Measurements from ENCODE around the gene PRR35. TPM values are rescaled to one million over a fixed set of nuclear protein-coding genes. Genes with fewer than 3 reads are reported as not detected.

PRR35 gene
- total RNA-seq, 2 donors from 2014 or later = not detected

- no peaks in the 10 kb centered on the region for H3K27me3 ChIP-seq
- no peak overlapping the region for H3K4me3 ChIP-seq
- TF ChIP-seq POLR2A (IDR thresholded peaks at IDR 0.05) (no peak), CTCF (IDR thresholded peaks at IDR 0.05) (no peak)
- ATAC-seq (peak; percentile 62), DNase-seq (peak in 3 of 4 donors; percentile 58 to 64 (median 61))
- intact Hi-C loops (cut with DNase I) = no loop called here
- H3K9me3 ChIP-seq = no peaks in the 10 kb centered on the region
- no peak overlapping the region for H3K27ac ChIP-seq
- H3K36me3 ChIP-seq (replicated peaks in 1 of 2; ENCODE audit: insufficient read depth in 1 of 2, low read depth in 2 of 2) = no peaks in the 10 kb centered on the region
- WGBS, 2 donors = 3% methylated on average over 26 of the region's 54 CpGs; no CpG with 5 or more reads in 1 of the 2 donors
- H3K4me1 ChIP-seq = peaks cover 22% of the 10 kb centered on the region
Measured at GRCh38 chr16:560701-561412, 663 bp downstream of the PRR35 start.

- peaks cover 27% of the 10 kb centered on the region for H3K4me1 ChIP-seq
- peak; percentile 25 for ATAC-seq
- no peaks in the 10 kb centered on the region for H3K36me3 ChIP-seq (replicated peaks in 1 of 2; ENCODE audit: insufficient read depth in 1 of 2, low read depth in 2 of 2)
- TF ChIP-seq POLR2A (IDR thresholded peaks at IDR 0.05) = no peak
- no peak for TF ChIP-seq CTCF (IDR thresholded peaks at IDR 0.05)
- H3K27ac ChIP-seq = no peak overlapping the region
- intact Hi-C loops (cut with DNase I) = no loop called here
- no peaks in the 10 kb centered on the region for H3K9me3 ChIP-seq
- H3K27me3 ChIP-seq = no peaks in the 10 kb centered on the region
- WGBS, 2 donors = 21 to 32% methylated on average over 3 to 15 of the region's 15 CpGs
- H3K4me3 ChIP-seq = no peak overlapping the region
- no peak for DNase-seq
Measured at GRCh38 chr16:561413-561794, 1.2 kb downstream of the PRR35 start.

GRCh38 chr16:561957-562938, 2.1 kb downstream of the PRR35 start:
- Histone ChIP-seq H3K9me3 (no peaks in the 10 kb centered on the region), H3K4me3 (no peak overlapping the region), H3K27me3 (no peaks in the 10 kb centered on the region), H3K4me1 (peaks cover 33% of the 10 kb centered on the region), H3K36me3 (replicated peaks in 1 of 2; ENCODE audit: insufficient read depth in 1 of 2, low read depth in 2 of 2) (no peaks in the 10 kb centered on the region), H3K27ac (no peak overlapping the region)
- ATAC-seq = no peak
- WGBS, 2 donors = 79 to 88% methylated on average over 18 to 40 of the region's 43 CpGs
- no peak for DNase-seq
- intact Hi-C loops (cut with DNase I) = no loop called here
- TF ChIP-seq CTCF (IDR thresholded peaks at IDR 0.05) = no peak
- no peak for TF ChIP-seq POLR2A (IDR thresholded peaks at IDR 0.05)

- DNase-seq = no peak
- WGBS, 2 donors = 81 to 88% methylated on average over 6 to 27 of the region's 30 CpGs
- no peak for ATAC-seq
- Histone ChIP-seq H3K4me3 (no peak overlapping the region), H3K36me3 (replicated peaks in 1 of 2; ENCODE audit: insufficient read depth in 1 of 2, low read depth in 2 of 2) (no peaks in the 10 kb centered on the region), H3K27ac (no peak overlapping the region), H3K4me1 (peaks cover 33% of the 10 kb centered on the region), H3K9me3 (no peaks in the 10 kb centered on the region), H3K27me3 (no peaks in the 10 kb centered on the region)
- intact Hi-C loops (cut with DNase I) = no loop called here
- TF ChIP-seq POLR2A (IDR thresholded peaks at IDR 0.05) (no peak), CTCF (IDR thresholded peaks at IDR 0.05) (no peak)
Measured at GRCh38 chr16:563072-563644, 3.0 kb downstream of the PRR35 start.
